Measurements from ENCODE around the gene GABRG2. TPM values are rescaled to one million over a fixed set of nuclear protein-coding genes. Genes with fewer than 3 reads are reported as not detected.
"Not testable (repeated sequence)": the region's sequence is repeated elsewhere in the genome, so short reads cannot be mapped to it uniquely, and the experiment has no call there.

GABRG2 gene
- total RNA-seq (2014; rRNA removed; shearing (Covaris generic)) = under 0.01 TPM in 1 of 2 replicates, not detected in the other

DNA sequence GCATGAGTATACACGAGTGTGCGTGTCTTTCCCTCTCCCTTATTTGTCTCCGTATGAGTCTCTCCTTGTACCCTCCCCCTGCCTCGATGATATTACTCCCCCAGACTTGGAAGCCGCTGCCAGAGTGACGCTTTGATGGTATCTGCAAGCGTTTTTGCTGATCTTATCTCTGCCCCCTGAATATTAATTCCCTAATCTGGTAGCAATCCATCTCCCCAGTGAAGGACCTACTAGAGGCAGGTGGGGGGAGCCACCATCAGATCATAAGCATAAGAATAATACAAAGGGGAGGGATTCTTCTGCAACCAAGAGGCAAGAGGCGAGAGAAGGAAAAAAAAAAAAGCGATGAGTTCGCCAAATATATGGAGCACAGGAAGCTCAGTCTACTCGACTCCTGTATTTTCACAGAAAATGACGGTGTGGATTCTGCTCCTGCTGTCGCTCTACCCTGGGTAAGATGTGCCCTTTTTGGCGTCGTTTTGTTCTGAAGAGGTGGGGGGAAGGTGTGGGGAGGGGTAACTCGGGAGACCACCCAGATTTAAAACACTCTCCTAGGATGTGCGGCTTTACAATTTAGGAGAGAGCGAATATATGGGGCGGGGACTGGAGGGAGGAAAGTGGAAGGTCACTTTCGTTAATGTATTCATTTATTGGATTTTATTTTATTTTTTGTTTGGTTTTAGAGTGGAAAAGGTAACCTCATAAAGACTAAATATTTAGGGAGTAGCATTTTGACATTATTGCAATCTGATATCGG is at the start of gene GABRG2:
GABRG2 (plus strand) TSS at position 119 of the 757 bp plus-strand sequence; CDS start at position 346, 227 bp downstream.
- DNase-seq (ENCODE audit: low read depth) = no peak

DNA sequence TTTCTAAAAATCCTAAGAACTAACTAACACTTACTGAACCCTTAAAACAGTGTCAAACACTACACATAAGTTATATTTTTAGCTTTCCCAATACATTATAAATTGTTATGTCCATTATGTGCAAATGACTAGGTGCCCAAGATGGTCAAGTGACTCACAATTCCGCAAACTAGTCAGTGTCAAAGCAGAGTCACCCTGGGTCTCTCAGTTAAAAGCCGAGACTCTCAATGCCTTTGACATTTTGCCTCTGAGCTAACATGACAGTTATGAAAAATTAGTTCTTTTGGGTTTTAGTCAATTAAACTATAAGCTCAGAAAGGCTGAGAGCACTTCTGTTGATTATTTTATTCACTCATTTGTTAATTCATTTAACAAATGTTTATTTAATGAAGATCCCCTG is 42.3 kb upstream of the GABRG2 start:
- DNase-seq (ENCODE audit: low read depth) = no peak

DNA sequence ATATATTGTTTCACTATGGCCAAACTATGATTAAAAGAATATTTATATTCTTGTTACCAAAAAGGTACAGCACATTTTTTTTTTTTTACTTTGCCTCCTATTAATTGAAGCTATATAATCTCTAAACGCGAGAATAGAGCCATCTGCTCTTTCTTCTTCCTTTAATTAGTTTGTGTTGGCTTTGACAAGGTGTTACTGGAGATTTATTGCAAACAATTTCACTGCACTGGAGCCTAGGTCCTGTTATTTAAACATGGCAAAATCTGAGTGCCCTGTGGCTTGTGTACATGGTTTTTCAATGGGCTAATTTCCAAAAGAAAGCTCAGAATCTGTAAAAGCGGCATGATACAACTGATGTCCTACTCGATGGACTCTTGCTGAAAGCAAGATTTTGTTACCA is 40.8 kb upstream of the GABRG2 start:
- DNase-seq (ENCODE audit: low read depth) = no peak

DNA sequence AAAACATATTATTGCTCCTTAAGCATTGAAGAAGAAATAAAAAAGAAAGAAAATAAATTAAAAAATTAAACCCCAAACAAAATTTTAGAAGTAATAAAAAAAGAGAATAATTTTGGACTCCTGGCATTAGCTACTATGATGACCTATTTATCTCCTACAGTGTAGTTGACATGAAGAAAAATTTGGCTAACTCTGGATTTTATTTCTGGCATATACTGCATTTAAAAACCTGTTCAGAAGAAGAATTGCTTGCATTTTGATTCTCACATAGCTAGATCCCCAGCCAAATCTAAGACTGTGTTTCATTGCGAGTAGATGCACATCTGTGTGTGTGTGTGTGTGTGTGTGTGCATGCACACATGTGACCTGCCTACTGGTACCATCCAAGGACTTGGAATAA is 30.1 kb upstream of the GABRG2 start:
- no peak for DNase-seq (ENCODE audit: low read depth)

DNA sequence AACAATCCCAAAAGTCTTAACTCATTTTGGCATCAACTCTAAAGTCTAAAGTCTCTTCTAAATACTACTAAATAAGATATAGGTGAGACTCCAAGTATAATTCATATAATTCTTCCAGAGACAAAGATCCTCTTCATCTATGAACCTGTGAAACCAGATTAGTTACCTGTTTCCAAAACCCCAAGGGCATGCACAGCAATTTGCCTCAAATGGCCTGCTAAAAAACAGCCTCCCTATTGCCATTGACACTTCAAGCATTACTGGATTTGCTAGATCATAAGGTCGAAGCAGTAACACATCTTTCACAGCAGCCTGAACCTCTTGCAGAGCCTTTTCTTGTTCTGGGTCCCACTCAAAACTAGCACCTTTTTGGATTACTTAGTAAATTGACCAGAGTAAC is 20.3 kb upstream of the GABRG2 start:
- no peak for DNase-seq (ENCODE audit: low read depth)

DNA sequence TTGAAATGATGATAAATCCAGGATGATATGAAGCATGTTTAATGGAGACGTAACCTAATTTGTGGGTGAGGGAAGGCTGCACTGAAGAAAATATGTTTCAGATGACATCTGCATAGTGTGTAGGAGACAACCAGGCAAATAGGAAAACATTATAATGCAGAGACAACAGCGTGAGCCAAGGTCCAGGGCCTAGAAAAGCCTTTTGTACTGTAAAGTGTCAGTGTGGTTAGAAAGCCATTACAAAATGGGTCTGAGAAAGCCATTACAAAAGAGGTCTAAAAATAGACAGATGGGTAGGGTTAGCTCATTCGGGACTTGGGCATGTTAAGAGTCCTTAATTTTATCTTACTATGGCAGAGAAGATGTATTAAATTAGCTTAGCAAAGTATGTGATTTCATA is 14.9 kb upstream of the GABRG2 start:
- DNase-seq (ENCODE audit: low read depth) = no peak

DNA sequence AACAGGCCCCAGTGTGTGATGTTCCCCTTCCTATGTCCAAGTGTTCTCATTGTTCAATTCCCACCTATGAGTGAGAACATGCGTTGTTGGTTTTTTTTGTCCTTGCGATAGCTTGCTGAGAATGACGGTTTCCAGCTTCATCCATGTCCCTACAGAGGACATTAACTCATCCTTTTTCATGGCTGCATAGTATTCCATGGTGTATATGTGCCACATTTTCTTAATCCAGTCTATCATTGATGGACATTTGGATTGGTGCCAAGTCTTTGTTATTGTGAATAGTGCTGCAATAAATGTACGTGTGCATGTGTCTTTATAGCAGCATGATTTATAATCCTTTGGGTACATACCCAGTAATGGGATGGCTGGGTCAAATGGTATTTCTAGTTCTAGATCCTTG is 12.5 kb upstream of the GABRG2 start:
- DNase-seq (ENCODE audit: low read depth) = not testable (repeated sequence)

DNA sequence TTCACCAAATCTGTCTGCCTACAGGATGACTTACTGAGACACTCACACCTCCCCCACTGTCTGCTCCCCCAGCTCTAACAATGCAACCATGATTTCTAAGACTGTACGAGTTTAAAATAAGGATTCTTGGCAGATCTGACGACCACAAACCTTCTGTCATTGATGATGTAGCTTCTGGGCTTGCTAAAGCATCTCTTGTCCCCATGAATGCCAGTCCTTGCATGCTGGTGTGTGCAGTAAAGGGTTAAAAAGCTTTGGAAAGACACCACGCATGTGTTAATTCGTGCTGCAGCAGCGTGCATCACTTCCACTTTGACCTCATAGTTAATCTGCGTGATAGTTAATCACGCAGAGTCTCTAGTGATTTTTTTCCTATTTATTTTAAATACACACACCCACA is 411 bp upstream of the GABRG2 start:
- no peak for DNase-seq (ENCODE audit: low read depth)

DNA sequence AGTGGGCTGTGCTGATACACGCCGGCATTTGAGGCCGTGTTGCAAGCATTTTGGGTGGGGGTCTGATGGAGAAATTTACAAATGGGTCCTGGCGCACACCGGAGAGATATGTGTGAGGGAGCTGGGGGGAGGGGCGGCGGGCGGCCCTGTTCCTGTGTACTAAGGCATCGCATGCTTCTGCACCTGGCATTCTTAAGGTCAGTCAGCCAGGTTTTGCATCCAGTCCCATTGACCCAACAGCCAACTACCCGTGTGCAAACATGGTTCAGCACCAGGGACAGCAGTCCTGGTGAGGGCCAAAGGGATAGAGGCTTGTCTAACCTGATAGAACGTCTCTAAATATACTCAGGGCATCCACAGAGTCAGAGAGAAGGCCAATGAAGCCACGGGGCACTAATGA is 839 bp downstream of the GABRG2 start:
- DNase-seq (ENCODE audit: low read depth) = peak; percentile 2

DNA sequence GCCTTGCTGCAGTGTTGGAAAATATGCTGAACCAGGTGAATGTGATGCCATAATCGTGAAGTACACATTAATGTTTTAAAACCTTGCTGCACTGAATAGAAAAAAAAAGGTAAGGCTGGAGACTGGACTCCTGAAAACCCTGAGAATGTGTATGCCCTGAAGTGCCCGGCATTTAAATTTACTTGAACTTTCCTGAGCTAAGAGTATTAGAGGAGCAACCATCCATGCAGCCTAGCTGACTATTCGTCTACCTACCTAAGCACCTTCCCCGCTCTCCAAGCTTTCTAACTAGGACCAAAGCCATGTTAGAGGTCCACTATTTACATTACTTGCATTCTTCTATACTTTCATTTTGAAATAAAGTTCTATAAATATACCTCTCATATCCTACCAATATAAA is 1.4 kb downstream of the GABRG2 start:
- DNase-seq (ENCODE audit: low read depth) = no peak

DNA sequence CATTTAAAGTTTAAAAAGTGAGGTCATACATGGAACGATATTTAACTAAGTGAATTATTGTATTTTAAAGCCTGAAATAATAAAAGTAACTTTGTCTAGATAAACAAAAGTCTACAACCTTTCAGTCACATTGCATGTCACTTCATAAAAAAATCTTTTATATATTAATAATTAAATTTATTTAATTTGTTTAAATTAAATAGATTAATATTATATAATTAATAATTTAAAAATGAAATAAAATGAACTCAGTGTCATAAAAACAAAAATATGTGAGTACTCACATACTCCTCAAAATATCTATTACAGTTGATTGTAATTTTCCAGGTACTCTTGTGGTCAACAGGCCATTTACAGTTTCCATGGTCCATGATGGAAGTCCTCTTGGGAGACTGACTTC is 11.2 kb downstream of the GABRG2 start:
- DNase-seq (ENCODE audit: low read depth) = no peak

DNA sequence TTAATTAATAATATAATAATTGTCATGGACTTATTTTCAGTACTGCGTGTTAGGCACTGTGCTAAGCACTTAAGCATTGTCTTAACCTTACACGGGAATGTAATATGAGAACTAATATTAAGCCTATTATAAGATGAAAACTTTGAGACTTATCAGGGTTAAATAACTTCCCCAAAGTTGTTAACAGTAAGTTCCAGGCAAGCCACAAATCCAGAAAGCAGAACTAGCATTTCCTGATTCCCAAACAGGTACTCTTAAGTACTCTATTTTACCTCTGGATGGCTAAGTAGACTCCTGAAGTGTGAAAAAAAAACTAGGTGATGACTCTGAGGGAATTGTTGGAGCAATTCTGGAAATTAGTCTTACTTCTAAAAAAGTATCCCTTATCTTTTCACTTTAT is 23.8 kb downstream of the GABRG2 start:
- no peak for DNase-seq (ENCODE audit: low read depth)

DNA sequence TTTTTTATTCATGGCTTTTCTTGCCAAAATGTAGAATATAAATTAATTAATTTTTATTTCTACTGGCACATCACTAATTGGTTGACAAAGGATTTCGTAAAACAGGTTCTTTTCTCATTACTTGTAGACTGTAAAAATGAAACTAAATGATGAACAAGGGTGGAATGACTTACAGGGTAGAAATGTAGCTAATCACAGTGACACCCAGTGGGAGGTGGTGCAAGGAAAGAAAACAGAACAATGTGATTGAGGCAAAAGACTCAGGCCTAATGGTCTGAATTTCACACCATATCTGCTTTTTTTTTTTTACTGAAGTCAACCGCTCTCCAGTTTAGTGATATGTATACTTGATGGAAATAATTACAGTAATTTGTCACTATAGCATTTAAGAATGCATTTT is 28.9 kb downstream of the GABRG2 start:
- DNase-seq (ENCODE audit: low read depth) = no peak

DNA sequence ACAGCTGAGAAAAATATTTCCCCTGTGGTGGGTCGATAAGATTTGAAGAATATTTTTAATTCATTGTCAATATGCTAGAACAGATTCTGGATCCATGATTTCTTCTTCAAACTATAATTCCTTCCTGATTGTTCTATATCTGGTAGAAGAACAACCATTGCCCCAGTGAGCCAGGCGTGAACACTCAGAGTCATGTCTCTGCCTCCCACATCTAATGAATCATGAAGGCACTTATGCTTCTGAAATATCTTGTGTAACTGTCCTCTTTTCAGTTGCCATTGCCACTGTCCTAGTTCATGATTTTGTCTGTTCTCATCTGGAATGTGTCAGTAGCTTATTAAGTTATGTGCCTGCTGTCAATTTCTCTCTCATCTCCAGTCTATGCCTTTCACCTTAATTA is 40.0 kb downstream of the GABRG2 start:
- DNase-seq (ENCODE audit: low read depth) = no peak

DNA sequence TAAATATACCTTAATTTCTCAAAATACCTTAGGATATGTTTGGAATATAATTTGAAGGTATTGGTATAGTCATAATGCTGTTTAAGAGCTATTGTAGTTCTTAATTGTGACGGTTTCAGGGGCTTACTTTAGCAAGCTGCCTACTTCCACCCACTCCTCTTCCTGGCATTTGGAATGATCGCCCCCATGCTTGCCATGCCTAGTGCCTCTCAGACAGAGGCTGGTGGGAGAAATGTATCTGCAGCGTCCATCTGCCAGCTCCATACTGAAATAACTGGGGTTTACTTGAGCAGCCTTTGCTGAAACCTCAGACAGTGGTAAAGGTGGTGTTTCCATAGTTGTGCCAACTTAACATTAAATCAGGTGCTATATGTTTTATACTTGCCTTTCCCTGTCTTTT is 52.2 kb downstream of the GABRG2 start:
- DNase-seq (ENCODE audit: low read depth) = no peak

DNA sequence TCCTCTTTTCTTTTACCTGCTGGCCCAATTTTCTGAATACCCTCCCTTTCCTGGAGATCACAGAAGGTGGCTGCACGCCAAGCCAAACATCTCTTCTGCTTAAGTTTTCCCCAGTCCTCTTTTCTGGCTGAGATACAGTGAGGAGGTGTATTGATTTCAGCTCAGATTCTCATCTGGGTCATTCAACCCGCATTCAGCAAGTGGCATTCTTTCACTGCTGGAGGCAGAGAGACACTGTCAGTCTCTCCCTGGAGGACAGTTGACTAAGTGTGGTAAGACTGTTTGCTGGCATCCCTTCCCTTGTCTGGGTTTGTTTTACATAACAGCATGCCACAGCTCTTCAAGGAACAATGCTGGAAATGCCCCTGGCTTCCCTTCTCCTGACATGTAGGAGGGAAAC is 60.5 kb downstream of the GABRG2 start:
- DNase-seq (ENCODE audit: low read depth) = no peak

DNA sequence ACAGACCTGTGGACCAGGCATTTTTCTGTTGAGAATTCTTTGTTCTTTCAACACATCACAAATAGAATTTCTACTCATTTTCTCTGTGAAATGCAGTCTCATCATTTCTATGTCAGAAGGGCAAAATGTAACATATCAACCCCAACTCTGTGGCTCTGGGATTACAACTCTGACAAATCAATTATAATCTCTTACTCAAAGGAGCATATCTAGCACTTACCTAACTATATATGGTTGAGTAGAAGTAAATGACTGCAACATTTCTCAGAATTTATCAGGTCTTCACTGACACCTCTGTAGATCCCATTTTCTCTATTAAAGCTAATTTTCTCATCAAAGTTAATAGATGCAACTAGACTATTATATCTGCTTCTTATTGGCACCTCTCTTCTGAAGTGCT is 64.8 kb downstream of the GABRG2 start:
- no peak for DNase-seq (ENCODE audit: low read depth)

DNA sequence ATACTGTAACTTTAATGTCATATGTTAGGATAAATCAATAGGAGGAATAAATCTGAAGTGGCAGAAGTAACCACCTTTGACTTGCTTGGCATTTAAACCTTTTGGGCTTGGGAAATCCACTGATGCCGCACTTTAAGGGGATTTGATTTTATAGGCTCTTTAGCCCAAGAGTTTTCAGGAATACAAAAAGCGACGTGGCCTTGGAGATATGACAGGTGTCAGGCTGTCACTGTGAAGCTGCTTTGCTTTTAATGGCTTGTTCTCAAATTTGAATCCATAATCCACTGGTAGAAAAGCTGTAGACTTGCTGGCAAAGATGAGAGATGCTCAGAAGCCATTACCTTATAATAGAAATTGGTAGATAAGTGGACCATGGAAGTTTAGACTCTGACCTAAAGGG is 71.6 kb downstream of the GABRG2 start:
- no peak for DNase-seq (ENCODE audit: low read depth)

DNA sequence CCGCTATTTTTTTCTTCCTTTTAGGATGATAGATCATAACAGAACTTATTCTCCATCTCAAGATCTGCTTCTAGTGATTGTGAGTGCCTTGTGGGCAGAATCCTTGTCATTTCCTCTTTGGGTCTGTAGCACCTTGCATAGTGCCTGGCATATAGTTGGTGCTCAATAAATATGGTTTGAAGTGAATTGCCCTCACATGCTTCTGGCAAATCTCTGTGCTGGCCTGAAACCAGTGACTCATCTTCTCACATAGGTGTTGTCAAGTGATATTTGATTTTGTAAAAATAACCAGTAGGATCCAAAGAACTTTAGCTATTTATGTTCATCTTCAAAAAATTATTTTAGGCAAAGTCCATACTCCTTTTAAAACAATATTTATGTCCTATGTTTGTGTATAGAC is 86.7 kb downstream of the GABRG2 start:
- no peak for DNase-seq (ENCODE audit: low read depth)

DNA sequence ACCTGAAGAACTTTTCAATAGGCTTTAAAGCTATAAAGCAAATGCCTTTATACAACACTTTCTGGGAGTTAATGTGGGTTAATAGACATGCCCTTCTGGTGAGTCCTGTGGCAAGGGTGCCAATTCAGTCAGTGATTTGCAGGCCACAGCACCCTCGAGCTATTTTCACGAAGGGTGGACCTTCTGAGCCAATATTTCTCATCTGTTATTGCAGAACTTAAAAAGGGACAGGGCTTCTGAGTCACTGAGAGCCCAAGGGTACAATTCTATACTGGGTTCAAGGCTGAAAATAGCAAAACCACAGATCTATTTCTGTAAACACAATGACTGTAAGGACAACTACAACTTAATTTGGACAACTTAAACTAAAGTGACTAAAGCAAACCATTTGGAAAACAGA is 92.8 kb downstream of the GABRG2 start:
- DNase-seq (ENCODE audit: low read depth) = peak; percentile 12

DNA sequence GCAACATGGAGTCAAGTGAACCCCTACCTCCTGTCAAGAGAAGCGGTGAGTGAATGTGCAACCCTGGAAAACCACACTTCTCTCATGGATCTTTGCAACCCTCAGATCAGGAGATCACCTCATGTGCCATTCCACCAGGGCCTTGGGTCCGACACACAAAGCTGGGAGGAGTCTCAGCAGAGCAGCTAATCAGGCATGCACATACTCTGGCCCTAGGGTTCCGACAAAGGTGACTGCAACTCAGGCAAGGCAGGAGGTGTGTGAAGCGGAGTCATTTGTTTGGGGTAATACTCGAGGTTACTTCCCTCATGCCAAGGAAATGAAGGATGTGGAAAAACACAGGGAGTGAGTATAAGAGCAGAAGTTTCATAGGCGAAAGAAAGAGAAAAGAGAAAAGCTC is 96.1 kb downstream of the GABRG2 start:
- no peak for DNase-seq (ENCODE audit: low read depth)

DNA sequence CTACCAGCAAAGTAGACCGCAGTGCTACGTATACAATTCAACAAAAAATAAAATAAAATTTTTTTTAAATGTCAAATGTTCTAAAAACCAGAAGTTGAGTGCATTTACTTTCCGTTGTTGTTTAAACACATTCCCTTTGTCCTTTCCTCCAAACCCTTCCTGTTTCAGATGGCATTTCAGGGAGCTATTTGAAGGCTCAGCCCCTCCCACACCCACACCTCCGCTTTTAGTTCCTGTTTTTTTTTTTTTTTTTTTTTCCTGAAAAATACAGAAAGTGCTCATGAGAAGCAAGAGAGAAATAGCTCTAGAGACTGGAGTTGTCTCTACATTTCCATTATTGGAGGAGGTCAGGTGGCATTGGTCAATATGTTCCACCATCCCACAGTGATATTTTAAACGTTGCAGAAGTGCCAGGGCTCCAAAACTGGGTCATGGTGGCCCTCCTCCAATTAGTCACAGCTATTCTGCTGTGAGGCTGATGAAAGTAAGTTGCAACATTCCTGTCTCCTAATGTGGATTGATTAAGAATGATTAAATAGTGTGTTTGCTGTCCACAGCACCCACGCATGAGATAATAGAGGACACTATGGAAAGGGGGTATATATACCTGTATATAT is 106.9 kb downstream of the GABRG2 start:
- DNase-seq (ENCODE audit: low read depth) = no peak

DNA sequence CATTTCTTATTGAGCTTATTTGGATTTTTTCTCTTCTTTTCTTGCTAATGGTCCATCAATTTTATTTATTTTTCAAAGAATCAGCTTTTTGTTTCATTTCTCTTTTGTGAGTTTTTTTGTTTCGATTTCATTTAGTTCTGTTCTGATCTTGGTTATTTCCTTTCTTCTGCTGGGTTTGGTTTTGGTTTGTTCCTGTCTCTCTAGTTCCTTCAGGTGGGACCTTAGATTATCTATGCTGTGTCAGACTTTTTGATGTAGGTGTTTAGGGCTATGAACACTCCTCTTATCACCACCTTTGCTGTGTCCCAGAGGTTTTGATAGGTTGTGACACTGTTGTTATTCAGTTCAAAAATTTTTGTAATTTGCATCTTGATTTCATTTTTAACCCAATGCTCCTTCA is 119.8 kb downstream of the GABRG2 start:
- no peak for DNase-seq (ENCODE audit: low read depth)

DNA sequence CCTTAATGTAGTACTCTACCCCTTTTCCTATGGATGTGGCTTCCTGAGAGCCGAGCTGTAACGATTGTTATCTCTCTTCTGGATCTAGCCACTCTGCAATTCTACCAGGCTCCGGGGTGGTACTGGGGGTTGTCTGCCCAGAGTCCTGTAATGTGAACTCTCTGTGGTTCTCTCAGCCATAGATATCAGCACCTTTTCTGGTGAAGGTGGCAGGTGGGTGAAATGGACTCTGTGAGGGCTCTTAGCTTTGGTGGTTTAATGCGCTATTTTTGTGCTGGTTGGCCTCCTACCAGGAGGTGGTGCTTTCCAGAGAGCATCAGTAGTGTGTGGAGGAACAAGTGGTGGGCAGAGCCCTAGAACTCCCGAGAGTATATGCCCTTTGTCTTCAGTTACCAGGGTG is 122.1 kb downstream of the GABRG2 start:
- DNase-seq (ENCODE audit: low read depth) = no peak
